ENCODE measurements around the gene ASH1L. TPM values are rescaled to one million over a fixed set of nuclear protein-coding genes. Genes with fewer than 3 reads are reported as not detected.

Gene ASH1L, protein sequence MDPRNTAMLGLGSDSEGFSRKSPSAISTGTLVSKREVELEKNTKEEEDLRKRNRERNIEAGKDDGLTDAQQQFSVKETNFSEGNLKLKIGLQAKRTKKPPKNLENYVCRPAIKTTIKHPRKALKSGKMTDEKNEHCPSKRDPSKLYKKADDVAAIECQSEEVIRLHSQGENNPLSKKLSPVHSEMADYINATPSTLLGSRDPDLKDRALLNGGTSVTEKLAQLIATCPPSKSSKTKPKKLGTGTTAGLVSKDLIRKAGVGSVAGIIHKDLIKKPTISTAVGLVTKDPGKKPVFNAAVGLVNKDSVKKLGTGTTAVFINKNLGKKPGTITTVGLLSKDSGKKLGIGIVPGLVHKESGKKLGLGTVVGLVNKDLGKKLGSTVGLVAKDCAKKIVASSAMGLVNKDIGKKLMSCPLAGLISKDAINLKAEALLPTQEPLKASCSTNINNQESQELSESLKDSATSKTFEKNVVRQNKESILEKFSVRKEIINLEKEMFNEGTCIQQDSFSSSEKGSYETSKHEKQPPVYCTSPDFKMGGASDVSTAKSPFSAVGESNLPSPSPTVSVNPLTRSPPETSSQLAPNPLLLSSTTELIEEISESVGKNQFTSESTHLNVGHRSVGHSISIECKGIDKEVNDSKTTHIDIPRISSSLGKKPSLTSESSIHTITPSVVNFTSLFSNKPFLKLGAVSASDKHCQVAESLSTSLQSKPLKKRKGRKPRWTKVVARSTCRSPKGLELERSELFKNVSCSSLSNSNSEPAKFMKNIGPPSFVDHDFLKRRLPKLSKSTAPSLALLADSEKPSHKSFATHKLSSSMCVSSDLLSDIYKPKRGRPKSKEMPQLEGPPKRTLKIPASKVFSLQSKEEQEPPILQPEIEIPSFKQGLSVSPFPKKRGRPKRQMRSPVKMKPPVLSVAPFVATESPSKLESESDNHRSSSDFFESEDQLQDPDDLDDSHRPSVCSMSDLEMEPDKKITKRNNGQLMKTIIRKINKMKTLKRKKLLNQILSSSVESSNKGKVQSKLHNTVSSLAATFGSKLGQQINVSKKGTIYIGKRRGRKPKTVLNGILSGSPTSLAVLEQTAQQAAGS (N-terminal part only)
- 24.1 and 33.6 TPM in 2 replicates for total RNA-seq

DNA sequence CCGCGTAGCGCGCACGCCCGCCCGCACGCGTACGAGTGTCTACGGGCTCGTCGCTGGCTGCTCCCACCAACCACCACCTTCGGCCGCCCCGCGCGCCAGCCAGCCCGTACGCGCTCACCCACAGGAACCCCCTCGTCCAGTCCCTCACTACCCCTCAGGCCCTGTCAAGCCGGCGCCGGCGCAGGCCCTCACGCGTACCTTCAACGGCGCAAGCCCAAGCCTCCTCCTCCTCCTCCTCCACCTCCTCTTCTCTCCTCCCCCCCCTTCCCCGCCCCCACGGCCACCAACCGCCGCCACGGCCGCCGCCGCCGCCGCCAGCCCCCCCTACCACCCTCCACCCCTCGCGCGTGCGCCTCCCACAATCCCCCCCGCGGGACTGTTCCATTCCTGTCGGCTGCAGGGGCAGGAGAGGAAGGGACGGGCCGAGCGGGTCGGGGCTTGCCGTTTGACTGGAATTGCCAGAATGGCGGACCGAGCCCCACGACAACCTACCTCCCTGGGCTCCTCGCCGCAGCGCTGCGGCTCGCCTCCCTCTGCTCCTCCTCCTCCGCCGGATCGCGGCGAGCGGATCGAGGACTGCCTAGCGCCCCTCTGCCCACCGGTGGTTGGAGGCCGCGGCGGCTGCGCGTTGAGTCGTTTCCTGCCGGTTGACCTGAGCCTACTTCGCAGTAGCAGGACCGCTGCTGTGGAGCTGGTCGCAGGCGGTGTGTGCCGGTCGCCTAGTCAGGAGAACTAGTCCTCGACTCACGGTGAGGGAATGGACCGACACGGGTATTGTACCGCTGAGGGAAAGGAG lies at the start of gene ASH1L:
TSS of gene ASH1L (minus strand) at position 223 of the 796 bp plus-strand sequence. CDS start 41,284 bp downstream, outside the sequence.

DNA sequence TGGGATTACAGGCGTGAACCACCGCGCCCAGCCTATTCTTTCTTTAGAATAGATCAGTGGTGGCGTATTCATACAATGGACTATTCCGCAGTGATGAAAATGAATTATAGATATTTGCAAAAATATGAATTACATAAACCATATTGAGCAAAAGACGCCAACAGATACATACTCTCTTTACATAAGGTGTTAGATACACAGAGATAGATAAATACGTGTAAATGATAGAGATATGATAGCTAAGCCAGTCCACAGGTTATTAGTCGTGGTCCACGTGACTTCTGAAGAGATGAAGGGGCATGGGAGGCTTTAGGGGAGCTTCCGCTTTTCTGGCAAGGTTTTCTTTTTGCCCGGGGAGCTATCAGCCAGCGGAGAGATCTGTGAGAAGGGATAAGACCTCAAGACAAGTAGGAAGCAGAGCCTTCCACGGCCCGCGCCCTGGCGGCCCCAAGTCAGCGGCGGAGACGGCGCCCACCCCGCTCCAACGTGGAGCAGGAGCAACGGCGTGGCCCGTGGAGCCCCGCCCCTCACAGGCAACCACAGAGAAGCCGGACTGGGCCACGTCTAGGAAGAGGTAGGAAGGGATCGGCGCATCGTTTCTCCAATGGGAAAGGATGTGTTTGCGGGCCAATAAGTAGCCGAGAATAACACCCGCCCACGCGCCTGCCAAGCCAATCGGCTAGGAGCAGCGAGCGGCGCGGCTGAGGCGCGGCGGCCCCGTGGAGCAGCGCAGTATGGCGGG lies 47.1 kb upstream of the ASH1L start, which contains the start of gene MSTO1:
TSS of gene MSTO1 (plus strand) at position 704 of the 742 bp plus-strand sequence. CDS start at position 735, 31 bp downstream.

DNA sequence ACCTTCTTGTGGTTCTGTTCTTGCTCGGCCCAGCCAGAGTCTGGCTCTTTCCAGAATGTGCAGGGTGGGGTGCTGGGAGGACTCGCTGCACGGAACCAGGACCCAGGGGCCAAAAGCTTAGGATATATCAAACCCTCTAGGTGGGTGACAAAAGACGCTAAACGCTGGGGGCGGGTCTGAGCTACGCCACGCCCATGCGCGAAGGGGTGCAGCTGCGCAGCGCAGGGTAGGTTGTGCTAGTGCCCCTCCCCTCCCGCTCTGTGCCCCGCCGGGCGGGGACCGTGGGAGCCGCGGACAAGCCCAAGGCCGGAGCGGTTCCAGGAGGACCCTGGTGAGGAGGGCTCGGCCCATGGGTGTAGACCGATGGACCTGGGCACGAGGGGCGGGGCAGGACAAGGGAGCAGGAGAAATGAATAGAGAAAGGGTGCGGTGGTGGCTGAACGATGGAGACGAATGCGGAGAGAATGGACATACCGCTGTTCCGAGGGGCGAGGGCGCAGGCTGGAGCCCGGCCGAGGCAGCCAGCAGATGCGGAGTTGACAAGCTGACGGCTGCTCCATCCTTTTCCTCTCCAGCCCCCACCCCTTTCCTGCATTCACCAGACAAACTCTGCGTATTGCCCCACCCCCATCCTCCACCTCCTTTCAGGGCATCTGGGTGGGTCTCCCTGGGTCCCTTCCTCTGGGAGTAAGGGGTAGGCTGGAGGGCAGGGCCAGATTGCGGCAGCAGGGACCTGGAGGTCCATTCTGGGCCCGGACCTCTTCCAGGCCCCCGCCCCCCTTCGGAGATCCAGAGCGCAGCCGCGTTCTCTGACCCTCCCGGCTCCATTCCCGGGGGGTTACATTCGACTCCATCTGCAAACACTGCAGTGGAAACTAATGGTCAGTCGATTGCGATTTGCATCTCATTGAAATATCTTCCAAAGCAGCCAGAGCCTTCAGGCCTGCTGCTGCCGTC lies 241.7 kb downstream of the ASH1L start, which contains the start of gene RUSC1:
TSS of gene RUSC1 (plus strand) at position 234 of the 957 bp plus-strand sequence. CDS start 880 bp downstream, outside the sequence.

DNA sequence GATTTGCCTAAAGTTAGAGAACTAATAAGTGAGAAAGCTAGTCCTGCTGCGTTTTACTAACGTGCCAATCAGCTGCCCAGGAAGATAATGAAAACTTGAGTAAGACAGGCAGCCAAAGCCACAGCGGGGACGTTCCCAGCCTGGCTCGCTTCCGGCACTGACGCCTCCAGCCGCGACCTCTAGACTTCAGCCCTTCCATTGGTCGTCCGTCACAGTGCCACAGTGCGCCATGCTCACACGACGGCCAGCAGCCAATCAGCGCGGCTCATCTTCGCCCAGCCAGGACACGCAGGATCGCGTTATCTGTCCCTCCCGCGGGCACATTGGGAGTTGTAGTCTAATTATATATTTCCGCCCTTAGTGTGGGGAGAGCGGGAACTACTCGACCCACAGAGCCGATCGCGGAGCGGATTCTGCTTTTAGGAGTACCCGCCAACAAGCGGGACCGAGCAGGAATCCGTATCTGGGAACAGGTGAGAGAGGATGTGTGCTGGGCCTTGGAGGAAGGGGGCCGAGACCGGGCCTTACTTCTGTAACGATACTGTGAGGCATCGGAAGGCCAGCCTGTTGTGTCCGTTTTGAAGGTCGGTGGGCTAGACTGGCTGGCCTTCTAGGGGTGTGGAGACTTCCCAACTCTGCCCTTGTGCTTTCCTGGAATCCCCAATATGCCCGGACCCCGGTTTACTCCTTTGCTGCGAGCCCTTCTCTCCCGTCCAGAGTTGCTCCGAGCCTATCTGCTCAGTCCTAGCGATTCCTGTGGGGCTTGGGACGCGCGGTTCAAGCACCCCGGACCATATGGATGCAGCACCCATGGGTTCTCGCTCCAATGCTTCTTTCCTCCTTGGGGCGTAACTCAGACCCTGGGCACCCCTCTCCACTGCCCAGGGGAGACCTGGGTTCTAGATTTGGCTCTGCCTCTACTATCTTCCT lies 253.8 kb downstream of the ASH1L start, which contains the start of gene FDPS:
TSS of gene FDPS (plus strand) at position 374 of the 930 bp plus-strand sequence. CDS start 924 bp downstream, outside the sequence.

DNA sequence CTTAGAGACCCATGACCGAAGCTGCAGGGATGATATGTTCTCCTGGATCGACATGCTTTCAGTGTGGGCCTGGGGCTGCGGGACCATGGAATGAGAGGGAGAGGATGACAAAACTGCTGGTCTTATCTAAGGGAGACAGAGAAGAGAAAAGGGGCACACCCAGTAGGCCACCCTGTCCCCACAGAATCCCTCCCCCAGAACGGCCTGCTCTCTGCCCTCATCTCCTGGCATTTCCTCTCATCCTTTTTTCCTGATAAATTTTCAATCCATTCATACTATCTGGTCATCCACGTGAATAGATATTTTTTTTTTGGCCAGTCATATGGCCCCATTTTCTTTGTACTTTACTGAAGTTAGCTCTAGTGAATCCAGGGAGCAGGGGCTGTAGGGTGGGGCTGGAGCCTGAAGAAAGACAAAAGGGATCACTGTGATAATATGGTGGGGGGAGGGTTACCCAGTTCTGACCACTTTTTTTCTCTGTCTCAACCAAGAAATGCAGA lies 261.2 kb downstream of the ASH1L start, which contains the start of gene PKLR:
TSS of gene PKLR (minus strand) at position 97 of the 500 bp plus-strand sequence. CDS start at position 54, 43 bp downstream.

Other genes starting within 250 kb of the ASH1L start
- 13.0 and 13.3 TPM in 2 replicates for gene RUSC1, start 241.9 kb downstream of the ASH1L start, total RNA-seq
- 35.9 and 51.4 TPM in 2 replicates for gene MSTO1, start 47.4 kb upstream of the ASH1L start, total RNA-seq
- 39.4 and 43.1 TPM in 2 replicates for gene YY1AP1, start 126.0 kb upstream of the ASH1L start, total RNA-seq
- gene DAP3, start 126.3 kb upstream of the ASH1L start, total RNA-seq, result 53.9 and 54.5 TPM in 2 replicates

All from uterine smooth muscle cell (primary cell).